Activated naive CD8-positive, alpha-beta T cell treated with anti-CD3 and anti-CD28 coated beads, Interleukin-2, amount 50 U/mL, for 16 hours (primary cell): ENCODE data around the gene BCAS4.

Source experiments
- DNase-seq: peaks from one replicate; pipeline ENCODE4 v3.0.0-alpha.2; 2020; ENCODE audit warnings: low read depth, low spot score

The BCAS4 gene

DNA sequence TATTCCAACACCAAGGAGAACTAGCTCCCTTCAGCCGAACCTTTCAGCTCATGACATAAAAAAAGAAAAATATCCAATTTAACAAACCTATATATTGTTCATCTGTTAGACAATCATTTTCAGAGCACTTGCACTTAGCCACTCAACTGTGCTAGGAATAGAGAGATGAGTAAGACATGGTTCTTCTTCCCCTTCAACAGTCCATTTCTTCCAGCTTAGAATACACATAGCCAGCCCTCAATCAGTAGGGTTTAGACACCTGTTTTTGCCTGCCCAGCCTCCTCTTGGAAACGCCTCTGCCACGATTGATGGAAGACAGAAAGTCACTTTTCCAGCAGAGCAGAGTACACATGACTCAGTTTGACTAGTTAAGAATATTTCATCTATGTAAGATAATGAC, 114.6 kb downstream of the BCAS4 start:
- no peak for DNase-seq

DNA sequence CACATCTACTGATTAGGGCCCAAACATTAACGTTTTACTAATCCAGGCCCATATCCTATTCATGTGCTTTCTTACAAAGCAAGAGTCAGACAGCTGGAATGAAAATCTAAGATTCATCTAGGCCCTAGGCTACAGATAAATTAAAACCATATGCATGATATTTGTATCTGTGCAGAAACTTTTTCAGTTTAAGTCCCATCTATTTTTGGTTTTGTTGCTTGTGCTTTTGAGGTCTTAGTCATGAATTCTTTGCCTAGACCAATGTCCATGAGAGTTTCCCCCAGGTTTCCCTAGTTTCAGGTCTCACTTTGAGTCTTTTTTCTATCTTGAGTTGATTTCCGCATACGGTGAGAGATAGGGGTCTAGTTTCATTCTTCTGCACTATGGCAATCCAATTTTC, 116.2 kb downstream of the BCAS4 start:
- no peak for DNase-seq

DNA sequence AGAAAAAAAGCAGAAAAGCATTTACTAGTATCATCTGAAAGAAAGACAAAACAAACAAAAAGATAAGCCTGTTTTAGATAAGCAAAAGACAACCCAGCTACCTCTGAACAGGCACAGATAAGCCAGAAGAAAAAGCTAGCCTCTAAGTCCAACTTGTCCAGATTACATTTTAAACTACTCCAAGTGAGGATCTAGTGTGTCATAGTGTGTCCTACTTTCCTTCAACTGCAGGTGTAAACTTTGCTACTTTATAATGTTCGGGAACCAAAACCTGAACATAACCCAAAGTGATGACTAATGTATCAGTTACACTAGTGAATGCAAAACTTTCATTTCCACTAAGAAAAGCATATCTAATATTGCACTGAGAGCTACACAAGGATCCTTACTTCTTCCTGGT, 116.9 kb downstream of the BCAS4 start:
- DNase-seq: no peak

DNA sequence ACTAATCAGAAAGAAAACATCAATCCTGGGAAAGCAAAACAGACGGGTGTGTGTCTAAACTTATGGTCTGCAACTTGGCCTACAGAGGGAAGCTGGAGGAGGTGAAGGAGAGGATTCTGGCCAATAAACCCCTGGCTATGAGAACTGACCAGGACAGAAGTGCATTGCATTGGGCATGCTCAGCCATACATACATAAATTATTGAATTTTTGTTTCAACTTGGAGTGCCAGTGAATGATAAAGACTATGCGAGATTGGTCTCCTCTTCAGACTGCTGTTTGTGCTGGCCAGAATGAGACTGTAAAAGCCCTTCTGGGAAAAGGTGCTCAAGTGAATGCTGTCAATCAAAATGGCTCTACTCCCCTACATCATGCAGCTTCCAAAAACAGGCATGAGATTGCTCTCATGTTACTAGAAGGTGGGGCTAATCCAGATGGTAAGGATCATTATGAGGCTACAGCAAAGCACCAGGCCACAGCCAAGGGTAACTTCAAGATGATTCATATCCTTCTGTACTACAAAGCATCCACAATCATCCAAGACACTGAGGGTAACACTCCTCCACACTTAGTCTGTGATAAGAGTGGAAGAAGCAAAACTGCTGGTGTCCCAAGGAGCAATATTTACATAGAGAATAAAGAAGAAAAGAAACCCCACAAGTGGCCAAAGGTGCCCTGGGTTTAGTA, 119.0 kb downstream of the BCAS4 start:
- no peak for DNase-seq

DNA sequence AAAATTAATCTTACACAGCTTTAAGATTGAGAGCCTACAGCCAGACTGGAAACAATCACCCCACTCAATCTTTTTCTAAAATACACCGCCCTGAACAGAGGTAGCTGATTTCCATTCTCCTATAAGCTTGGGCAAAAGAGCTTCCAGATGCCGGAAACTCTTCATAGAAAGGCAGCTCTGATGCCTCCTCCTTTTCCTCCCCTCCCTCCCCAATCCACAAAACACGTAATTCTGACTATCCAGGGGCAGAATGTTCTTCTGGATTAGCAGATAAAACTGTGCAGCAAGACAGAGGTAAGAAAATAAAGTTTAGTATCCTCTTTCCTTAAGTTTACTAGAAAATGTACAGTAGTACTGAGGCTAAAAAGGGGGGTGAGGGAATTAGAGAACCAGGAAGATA, 120.6 kb downstream of the BCAS4 start:
- DNase-seq: no peak

DNA sequence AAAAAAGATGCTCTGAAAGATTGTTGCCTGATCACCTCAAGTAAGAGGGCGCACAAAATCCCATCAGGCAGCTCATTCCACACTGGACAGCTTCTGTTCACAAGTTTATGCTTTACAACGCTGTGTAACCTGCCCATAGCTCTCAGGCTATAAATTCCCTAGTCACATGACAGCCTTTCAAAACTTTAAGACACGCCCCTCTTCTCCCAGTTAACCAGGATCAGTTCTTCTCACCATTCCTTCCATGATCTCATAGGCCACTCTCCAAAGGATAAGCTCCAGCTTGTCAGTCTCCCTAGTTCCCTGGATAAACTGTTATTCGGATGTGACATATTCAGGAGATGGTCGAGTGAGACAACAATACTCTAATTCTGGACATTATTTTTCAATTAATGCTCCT, 121.4 kb downstream of the BCAS4 start:
- no peak for DNase-seq

DNA sequence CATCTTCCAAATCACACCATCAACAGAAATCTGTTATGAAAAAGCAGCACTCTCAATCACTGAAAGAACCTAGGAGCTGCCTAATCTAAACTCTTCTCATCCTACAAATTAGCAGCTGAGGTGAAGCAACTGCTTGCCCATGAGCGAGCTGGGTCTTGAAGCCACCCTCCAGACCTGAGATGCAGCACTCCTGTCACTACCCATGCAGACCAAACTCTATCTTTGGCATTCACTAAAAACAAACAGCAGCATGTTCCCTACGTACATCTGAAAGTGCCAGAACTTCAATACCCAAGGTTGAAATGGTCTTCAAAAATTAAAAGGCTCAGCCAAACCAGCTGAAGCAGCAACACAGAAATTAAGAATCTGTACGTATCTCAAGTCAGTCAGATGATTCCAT, 122.1 kb downstream of the BCAS4 start:
- DNase-seq: no peak

DNA sequence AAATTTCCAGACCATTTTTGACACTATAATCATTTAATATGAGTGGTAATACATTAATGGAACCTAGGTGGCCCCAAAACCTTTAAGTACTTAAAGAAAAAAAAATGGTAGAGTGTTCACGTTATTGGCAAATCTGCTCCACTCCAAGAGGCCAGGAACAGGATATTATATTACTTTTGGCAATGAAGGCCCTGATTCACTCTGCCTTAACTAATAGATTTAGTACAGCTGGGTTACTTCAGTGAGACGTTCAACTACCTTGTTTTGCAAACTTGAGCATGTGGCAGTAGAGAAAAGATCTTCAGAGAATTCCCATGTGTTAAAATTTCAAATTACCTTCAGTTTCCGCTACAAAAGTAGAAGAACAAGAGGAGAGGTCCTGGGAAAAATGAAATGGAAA, 123.5 kb downstream of the BCAS4 start:
- DNase-seq: no peak

DNA sequence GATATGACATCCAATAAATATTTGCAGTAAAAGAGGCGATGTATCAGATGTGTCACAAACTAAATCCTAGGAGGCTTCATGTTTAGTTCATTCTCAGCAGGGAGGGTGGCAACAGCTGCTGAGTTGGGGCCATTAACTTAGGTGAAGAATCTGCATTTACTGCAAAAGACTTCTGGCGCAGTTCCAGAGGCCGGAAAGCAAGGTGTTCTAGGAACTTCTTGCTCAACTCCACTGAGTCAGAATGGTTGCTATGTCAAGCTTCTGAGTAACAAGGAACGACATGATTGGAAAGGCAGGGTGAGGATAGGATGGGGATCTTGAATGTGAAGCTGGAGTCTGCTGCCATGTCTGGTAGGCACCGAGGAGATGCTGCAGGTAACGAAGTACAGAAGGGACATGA, 124.7 kb downstream of the BCAS4 start:
- DNase-seq: no peak

DNA sequence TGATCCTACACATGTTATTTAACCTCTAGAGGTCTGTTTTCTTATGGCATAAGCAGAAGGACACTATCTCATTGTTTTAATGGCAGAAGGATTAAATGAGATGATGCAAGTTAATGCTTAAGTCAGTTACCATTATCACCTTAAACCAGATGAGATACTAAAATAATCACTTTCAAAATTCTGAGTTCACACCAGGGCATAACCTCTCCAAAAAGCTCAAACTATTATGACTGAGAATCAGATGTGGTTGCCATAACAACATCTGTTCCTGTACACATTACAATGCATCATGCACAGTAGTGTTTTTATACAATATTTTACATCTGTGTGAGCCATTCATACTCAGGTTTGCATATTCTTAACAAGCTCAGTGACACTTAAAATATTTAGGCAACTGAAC, 126.1 kb downstream of the BCAS4 start:
- no peak for DNase-seq

DNA sequence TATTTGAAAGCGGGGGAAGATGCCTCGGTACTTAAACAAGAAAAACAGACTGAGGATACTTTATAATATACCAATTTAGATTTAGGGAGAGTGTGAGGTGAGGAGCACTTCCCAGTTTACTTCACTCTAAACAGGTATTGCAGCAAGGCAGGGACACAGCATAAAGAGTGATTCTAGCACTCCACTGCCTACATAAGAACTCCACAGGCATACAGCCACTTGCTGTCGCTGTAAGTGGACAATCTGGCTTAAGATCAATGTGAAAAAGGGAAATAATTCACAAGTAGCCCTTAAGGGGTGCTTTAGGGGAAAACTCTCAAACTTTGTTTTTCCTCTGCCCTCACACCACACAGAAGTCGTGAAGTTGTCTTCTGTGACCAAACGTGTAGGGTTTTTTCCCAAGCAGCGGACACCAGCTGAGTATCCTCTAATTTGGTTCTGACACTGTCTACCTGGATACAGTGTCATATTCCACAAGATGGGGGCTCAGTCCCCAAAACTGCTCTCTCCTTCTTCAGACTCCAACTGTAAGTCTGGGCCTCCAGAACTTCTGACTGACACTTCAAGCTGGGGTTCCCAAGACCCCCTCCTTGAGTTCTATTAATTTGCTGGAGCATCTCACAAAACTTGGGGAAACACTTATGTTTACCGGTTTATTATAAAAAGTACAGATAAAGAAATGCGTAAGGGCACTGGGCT, 127.1 kb downstream of the BCAS4 start:
- DNase-seq: no peak

DNA sequence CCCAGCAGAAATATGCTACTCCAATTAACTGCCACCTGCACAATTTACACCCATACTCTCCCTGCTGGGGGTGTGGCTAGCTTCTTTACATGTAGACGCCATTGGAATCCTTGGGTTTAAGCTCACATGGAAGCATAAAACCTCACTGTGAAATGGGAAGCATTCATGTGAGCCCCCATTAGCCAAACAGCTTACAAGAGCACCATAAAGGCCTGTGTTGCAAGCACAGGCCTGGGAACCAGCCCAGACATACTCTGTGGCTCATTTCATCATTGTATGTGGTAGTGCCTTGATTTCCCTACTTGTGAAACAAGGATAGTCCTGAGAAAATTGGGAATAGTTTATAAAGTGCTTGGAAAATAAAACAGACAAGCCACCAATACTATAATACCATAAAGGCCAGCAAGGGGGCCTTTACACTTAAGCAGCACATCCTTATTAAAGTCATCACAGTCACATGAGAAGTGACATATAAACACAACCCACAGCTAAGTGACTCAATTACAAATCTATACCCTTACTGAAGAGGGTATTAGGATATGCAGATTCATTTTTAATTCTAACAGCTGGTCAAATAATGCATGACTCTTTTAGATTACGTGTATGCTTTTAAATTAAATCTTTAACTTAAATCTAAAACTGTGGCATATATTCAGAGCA, 129.5 kb downstream of the BCAS4 start:
- no peak for DNase-seq

DNA sequence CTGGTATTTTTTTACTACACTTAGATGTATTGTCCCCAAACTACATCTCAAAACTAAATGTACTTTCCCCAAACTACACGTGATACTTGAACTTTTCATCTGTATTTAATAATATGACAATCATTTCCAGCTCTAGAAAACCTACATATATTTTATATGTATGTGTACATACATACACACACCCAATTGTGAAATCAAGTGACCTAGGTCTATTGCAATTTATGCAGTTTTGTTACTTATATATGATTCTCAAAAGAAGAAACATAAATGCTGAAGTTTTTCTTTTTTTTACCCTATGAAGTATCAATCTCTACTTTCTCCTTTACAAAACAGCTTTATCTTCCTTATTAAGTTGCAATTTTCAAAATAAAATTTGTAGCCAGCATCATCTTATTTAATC, 131.7 kb downstream of the BCAS4 start:
- no peak for DNase-seq
